GM21360 (cell line): ENCODE data around the gene CYS1.
A peak's percentile ranks its signal among the peaks of the same experiment; 100 is the strongest.
"Not testable (repeated sequence)": the region's sequence is repeated elsewhere in the genome, so short reads cannot be mapped to it uniquely, and the experiment has no call there.

Source experiments
- ATAC-seq: cut with Tn5 transposase; IDR thresholded peaks from one replicate; pipeline ENCODE4 v1.9.1; 2021; ENCODE audit warnings: mild to moderate bottlenecking, moderate library complexity; ENCODE audit not compliant: unreplicated experiment

Gene CYS1

GRCh38 chr2:10079870-10080535, at the start of gene CYS1:
Gene CYS1 (minus strand): TSS chr2:10080411. CDS start chr2:10080223, 188 bp downstream.
- peak; percentile 29 for ATAC-seq

- ATAC-seq: no peak
Observed at GRCh38 chr2:10129490-10129889, 49.3 kb upstream of the CYS1 start.

GRCh38 chr2:10128420-10128819, 48.2 kb upstream of the CYS1 start:
- ATAC-seq: no peak

- no peak for ATAC-seq
Observed at GRCh38 chr2:10126632-10127026, 46.4 kb upstream of the CYS1 start.

GRCh38 chr2:10125842-10126631, 45.8 kb upstream of the CYS1 start:
- no peak for ATAC-seq

GRCh38 chr2:10124538-10125045, 44.4 kb upstream of the CYS1 start:
- no peak for ATAC-seq

- ATAC-seq: no peak
Observed at GRCh38 chr2:10123281-10123680, 43.1 kb upstream of the CYS1 start.

GRCh38 chr2:10122500-10123280, 42.5 kb upstream of the CYS1 start, which contains the start of gene RRM2:
Gene RRM2 (plus strand): TSS chr2:10122739. CDS start chr2:10122799, 60 bp downstream.
- ATAC-seq: peak; percentile 61

GRCh38 chr2:10120877-10121574, 40.8 kb upstream of the CYS1 start:
- no peak for ATAC-seq

- peak; percentile 51 for ATAC-seq
Observed at GRCh38 chr2:10120158-10120876, 40.1 kb upstream of the CYS1 start.

GRCh38 chr2:10119601-10120157, 39.5 kb upstream of the CYS1 start:
- ATAC-seq: no peak

GRCh38 chr2:10119027-10119325, 38.8 kb upstream of the CYS1 start:
- ATAC-seq: no peak

- ATAC-seq: no peak
Observed at GRCh38 chr2:10109311-10109710, 29.1 kb upstream of the CYS1 start.

- not testable (repeated sequence) for ATAC-seq
Observed at GRCh38 chr2:10104906-10105305, 24.7 kb upstream of the CYS1 start.

GRCh38 chr2:10103179-10103578, 23.0 kb upstream of the CYS1 start:
- no peak for ATAC-seq

GRCh38 chr2:10101491-10101890, 21.3 kb upstream of the CYS1 start:
- no peak for ATAC-seq

GRCh38 chr2:10097352-10098148, 17.3 kb upstream of the CYS1 start:
- no peak for ATAC-seq

GRCh38 chr2:10096641-10097040, 16.4 kb upstream of the CYS1 start:
- no peak for ATAC-seq

GRCh38 chr2:10095175-10095574, 15.0 kb upstream of the CYS1 start:
- no peak for ATAC-seq
